AG04449 (cell line): ENCODE data around the gene ZFP62.

Source experiments
- CTCF ChIA-PET: fragments of 350-600 bp; formaldehyde crosslinking; extraction: SDS; loops from one replicate; lab custom pipeline; 2021; ENCODE audit warnings: antibody characterized with exemption; lab: Yijun Ruan, JAX
- POLR2A ChIA-PET: fragments of 400-600, 350-600 bp; formaldehyde crosslinking; extraction: SDS; loops from one replicate; lab custom pipeline; 2020; ENCODE audit warnings: antibody characterized with exemption, inconsistent platforms; lab: Yijun Ruan, JAX
- DNase-seq: peaks from one replicate; pipeline ENCODE4 v3.0.0-alpha.2; 2010; ENCODE audit warnings: low read depth, low spot score
- H3K4me3 ChIP-seq: 2 replicates; pipeline ENCODE4 v1.5.1; 2011; ENCODE audit warnings: low read depth, mild to moderate bottlenecking, control low read depth, low read length
- CTCF ChIP-seq: IDR thresholded peaks from one replicate; pipeline ENCODE4 v1.5.1; 2011; ENCODE audit warnings: mild to moderate bottlenecking, moderate library complexity, low read length, control low read depth, inconsistent platforms; ENCODE audit not compliant: insufficient read depth; ENCODE audit errors: missing control alignments

The ZFP62 gene

GRCh38 chr5:180868960-180869359 lies 7.9 kb upstream of the ZFP62 start:
- CTCF ChIA-PET = interaction anchor here (0.8 to 4.1 kb wide), 15 partner anchors 9 to 316 kb away, joined by 3 to 37 read pairs (median 4); no protein-coding TSS in a partner anchor
- POLR2A ChIA-PET = no interaction called here
- no peak overlapping the region for H3K4me3 ChIP-seq
- DNase-seq = no peak
- TF ChIP-seq CTCF = peak; percentile 78

- H3K4me3 ChIP-seq = no peak overlapping the region
- CTCF ChIA-PET = interaction anchor here (0.6 to 1.0 kb wide), 2 partner anchors 26 to 318 kb away, joined by 3 read pairs; no protein-coding TSS in a partner anchor
- DNase-seq = no peak
- POLR2A ChIA-PET = no interaction called here
- no peak for TF ChIP-seq CTCF
Measured at GRCh38 chr5:180866985-180867384, 5.9 kb upstream of the ZFP62 start.

GRCh38 chr5:180865981-180866695 lies 5.1 kb upstream of the ZFP62 start:
- no peak for DNase-seq
- no peak for TF ChIP-seq CTCF
- no peak overlapping the region for H3K4me3 ChIP-seq
- POLR2A ChIA-PET = no interaction called here
- CTCF ChIA-PET = interaction anchor here (0.6 to 1.5 kb wide), 3 partner anchors 26 to 318 kb away, joined by 3 to 4 read pairs (median 3); no protein-coding TSS in a partner anchor

GRCh38 chr5:180862645-180863044 lies 1.6 kb upstream of the ZFP62 start:
- no peak overlapping the region for H3K4me3 ChIP-seq
- CTCF ChIA-PET = interaction anchor here (1.9 to 2.3 kb wide), 2 partner anchors 9 to 79 kb away, joined by 5 to 10 read pairs; no protein-coding TSS in a partner anchor
- no peak for TF ChIP-seq CTCF
- POLR2A ChIA-PET = no interaction called here
- DNase-seq = no peak

GRCh38 chr5:180860273-180860886 lies 696 bp downstream of the ZFP62 start:
- DNase-seq = no peak
- H3K4me3 ChIP-seq = peak overlapping the region; percentile 98
- no peak for TF ChIP-seq CTCF
- ChIA-PET CTCF (interaction anchor here (1.0 to 1.5 kb wide), 3 partner anchors 9 to 29 kb away, joined by 4 to 5 read pairs (median 5); no protein-coding TSS in a partner anchor), POLR2A (interaction anchor here (0.5 kb wide), 1 partner anchor 35 kb away, joined by 3 read pairs; no protein-coding TSS in a partner anchor)

GRCh38 chr5:180858586-180858985 lies 2.5 kb downstream of the ZFP62 start:
- ChIA-PET POLR2A (interaction anchor here (0.7 kb wide), 1 partner anchor 34 kb away, joined by 3 read pairs; no protein-coding TSS in a partner anchor), CTCF (interaction anchor here (1.5 kb wide), 1 partner anchor 11 kb away, joined by 5 read pairs; no protein-coding TSS in a partner anchor)
- no peak for DNase-seq
- no peak for TF ChIP-seq CTCF
- no peak overlapping the region for H3K4me3 ChIP-seq
